Stimulated activated CD4-positive, alpha-beta T cell treated with anti-CD3 and anti-CD28 coated beads, Interleukin-1b, Interleukin-23, amount 100 ng/mL, for 24 hours (primary cell): Measurements from ENCODE around the gene PIGL.
"Not testable (repeated sequence)": the region's sequence is repeated elsewhere in the genome, so short reads cannot be mapped to it uniquely, and the experiment has no call there.

ENCODE experiments used
- DNase-seq, 4 experiments: peaks; one replicate each; pipeline ENCODE4 v3.0.0-alpha.2; 2020; ENCODE audit warnings: low read depth in 4 of 4, low spot score in 1 of 4

PIGL gene

DNA sequence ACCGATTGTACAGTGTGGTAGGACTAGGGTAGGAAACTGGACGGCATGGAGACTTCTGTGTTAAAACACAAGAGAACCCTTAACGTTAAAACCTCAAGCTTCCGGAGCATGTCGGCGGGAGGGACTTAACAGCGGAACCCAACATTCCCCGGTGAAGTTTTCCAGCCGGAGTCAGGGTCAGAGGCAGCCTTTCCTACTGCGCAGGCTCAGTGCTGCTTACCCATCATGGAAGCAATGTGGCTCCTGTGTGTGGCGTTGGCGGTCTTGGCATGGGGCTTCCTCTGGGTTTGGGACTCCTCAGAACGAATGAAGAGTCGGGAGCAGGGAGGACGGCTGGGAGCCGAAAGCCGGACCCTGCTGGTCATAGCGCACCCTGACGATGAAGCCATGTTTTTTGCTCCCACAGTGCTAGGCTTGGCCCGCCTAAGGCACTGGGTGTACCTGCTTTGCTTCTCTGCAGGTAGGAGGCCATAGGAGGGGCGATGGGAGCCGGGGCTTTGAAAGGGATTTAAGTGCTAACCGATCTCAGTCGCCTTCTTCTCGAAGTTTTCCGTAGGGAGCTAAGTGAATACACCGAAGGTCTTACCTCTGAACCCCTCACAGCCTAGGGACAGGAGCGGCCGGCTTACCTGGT, at the start of gene PIGL:
PIGL (plus strand) TSS at position 209 of the 634 bp plus-strand sequence; CDS start at position 226, 17 bp downstream.
- peak; percentile 65 to 87 (median 82) for DNase-seq

DNA sequence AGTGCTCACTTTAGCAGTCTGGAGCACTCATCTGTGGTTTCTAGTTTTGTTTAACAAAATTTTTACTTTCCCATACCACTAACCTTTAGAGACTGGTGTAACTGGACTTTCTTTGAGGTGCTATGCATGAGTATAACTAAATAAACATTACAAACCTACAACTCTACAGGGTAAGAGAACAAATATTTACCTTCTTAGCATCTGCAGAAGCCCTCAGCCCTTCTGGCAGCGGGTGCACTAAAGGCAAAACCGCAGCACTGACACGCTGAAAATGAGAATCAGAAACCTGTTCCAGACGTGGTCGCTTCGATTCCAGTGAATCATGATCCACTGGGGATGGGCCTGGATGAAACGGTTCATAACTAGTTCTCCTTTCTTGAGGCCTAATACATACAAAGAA, 45.4 kb upstream of the PIGL start:
- no peak for DNase-seq

DNA sequence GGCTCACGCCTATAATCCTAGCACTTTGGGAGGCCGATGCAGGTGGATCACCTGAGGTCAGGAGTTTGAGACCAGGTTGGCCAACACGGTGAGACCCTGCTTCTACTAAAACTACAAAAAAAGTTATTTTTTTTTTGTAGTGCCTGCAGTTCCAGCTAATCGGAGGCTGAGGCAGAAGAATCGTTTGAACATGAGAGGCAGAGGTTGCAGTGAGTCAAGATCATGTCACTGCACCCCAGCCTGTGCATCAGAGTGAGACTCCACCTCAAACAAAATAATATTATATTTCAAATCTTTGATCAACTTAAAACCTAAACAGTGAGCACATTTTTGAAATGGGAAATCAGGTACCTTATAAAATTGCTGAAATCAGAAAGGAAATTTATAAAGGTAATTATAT, 38.2 kb upstream of the PIGL start:
- no peak for DNase-seq

DNA sequence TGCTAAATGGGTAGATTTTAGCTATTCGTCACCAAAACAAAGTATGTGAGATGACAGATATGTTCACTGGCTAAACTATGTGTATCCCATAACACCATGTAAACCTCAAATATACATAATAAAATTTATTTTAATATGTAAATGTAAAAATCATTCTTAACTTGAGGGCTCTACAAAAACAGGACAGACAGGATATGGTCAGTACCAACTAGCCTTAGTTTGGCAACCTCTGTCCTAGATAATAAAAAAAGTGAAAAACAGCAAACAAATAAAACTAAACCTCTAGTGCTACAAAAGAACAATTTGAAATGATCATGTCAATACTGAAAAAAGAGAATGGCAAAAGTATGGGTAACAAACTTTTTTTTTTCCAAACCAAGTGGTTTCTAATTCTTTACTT, 35.4 kb upstream of the PIGL start:
- DNase-seq = no peak

DNA sequence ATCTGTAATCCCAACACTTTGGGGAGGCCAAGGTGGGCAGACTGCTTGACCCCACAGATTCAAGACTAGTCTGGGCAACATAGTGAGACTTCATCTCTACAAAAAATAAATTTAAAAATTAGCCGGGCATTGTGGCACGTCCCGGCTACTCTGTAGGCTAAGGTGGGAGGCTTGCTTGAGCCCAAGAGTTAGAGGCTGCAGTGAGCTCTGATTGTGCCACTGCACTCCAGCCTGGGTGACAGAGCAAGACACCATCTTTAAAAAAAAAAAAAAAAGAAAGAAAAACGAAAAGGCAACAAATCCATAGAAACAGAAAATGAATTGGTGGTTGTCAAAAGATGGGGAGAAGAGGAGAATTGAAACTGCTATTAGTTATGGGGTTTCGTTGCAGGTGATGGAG, 29.4 kb upstream of the PIGL start:
- DNase-seq = no peak

DNA sequence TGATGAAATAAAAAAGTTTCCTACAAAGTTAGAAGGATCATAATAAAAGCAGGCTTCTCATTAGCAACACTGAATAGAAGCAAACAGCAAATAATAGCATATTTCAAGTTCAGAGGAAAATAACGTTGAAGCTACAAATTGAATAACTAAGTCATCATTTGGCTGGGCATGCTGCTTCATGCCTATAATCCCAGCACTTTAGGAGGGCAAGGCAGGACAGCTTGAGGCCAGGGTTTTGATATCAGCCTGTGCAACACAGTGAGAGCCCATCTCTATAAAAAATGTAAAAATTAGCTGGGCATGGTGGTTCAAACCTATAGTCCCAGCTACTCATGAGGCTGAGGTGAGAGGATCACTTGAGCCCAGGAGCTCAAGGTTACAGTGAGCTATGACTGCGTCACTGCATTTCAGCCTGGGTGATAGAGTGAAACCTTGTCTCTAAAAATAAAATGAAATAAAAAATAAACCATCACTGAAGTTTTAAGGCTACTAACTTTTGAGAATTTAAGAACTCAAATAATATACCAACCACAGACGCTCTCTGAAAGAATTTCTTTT, 27.1 kb upstream of the PIGL start:
- DNase-seq = no peak

DNA sequence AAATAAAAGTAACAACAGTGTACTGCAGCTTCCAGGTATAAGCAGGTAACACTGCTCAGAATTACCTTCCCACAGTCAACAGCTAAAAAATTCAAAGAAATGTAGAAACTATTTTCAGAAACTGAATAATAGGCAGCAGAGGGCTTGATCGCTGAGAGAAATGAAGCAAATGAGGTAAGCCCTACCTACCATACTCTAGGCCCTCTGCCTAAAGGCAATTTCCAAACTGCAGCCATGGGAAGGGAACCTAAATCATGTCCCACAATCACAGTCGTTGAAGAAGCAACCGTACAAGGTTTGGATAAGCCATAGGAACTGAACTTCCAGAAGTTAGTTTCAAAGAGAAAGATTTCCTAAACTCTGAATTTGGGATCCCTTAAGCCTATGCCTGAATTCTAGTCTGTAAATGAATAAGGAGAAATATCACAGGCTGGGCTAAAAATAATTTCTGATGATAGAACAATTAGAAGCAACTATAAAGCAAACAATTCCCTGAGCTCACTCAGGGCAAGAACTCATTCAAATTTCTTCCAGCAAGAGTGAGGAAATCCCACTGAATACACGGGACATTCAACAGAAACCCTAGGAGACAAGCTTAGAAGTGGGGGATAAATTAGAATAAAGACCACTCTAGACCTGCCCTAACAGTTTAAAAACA, 26.2 kb upstream of the PIGL start:
- no peak for DNase-seq

DNA sequence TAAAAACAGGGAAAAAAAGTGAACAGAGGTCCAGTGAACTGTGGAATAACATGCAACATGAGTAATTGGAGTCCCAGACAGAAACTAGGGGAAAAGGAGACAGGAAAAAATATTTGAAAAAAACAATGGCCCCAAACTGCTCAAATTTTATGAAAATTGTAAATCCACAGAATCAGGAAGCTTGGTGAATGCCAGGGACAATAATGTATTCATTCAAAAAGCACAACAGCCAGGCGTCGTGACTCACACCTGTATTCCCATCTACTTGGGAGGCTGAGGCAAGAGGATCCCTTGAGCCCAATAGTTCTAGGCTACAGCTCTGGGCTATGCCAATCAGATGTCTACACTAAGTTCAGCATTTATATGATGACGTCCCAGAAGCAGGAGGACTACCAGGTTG, 25.4 kb upstream of the PIGL start:
- DNase-seq = no peak

DNA sequence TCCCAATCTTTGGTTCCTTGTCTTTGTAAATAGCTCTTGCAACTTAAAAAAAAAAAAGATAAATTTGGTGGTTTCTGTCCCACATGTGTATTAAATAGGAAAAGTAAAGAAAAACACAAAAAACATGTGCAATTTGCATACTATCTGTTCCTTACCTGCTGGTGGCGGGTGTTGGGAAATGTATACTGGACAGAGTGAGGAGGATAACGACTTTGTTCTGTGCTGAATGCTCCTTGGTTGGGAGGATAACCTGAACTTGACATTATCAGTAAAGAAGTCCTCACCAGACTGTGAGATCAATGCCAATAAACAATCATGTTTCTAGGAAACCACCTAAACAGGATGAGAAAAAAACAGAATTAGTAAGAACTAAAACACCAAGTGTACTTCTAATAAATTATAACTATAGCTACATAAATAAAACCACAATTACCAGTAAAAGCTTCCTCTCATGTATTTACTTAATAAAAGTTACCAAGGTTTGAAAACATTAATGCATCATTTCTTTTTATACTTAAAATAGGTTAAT, 22.6 kb upstream of the PIGL start:
- DNase-seq = not testable (repeated sequence)

DNA sequence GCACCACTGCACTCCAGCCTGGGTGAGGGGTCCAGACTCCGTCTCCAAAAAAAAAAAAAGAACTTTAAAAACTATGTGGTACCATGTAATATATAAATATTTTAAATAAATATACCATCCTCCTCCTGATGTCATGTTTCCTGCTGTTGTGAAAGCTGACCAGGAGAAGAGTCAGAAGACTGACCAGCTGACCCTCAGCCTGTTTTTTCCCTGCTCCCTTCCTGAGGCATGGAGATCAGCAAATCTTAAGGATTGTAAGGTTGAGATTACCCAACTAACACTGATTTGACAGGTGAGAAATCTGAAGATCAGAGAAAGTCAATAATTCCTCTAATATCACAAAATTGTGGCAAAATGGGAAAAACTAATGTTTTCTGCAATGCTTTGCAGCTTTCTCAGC, 19.7 kb upstream of the PIGL start:
- no peak for DNase-seq

DNA sequence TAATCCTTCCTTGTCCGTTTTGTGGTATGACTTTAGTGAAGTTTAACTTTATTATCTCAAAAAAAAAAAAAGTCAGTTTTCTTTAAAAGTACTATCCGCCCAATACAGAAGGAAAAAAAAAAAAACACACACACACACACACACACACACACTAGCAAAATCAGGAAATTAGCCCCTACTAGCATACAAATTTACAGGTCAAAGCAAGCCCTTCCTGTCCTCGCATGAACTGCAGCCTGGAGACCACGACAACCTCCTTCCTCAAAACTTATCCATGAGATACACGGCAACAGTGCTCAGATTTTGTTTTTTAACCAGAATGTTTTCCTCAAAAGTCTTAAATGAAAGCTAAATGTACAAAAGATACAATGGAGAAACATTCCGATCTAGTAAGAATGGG, 17.9 kb upstream of the PIGL start:
- no peak for DNase-seq

DNA sequence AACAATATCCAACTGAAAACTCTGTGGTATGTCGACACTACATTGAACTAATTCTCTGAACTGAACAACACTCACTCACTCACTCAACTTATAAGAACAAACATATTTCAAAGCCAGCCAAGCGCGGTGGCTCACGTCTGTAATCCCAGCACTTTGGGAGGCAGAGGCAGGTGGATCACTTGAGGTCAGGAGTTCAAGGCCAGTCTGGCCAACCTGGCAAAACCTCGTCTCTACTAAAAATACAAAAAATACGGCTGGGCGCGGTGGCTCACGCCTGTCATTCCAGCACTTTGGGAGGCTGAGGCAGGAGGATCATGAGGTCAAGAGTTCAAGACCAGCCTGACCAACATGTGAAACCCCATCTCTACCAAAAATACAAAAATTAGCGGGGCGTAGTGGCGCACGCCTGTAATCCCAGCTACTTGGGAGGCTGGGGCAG, 15.3 kb upstream of the PIGL start:
- DNase-seq = not testable (repeated sequence)

DNA sequence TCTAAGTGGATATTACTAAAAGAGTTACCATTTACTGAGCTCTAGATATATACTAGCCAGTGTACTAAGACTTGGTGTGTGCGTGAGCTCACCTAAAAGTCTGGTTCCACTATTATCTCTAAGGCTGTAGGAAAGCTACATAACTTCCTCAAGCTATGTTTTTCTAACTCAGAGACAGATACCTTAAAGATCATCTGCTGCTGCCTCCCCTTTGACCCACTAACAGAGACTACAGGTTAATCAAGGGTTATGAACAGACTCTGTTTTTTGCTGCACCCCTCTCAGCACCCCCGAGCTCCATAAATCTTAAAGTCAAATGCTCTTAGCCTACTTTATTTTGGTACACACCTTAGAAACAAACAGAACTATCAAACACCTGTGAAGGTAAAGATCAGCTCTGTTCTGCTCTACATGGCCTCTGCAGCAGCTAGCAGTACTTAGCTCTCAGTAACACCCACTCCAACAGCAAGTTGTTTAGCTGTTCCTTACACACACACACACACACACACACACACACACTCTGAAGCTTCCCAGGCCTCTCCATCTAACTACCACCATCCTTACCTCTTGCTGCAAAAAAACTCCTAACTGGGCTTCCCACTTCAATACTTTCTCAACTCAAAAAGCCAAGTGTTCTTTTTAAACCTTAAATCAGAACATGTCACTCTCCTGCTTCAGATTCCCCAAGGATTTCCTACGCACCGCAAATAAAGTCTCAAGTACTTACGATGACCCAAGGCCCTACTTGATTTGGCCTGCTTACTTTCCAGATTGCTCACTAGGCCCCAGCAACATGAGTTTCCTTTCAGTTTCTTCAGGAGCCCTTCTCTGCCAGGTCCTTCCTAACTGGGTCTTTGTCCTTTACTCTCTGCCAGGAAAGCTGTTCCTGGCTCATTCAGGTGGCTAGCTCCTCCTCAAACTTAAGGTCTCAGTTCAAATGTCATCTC, 14.2 kb upstream of the PIGL start:
- DNase-seq = not testable (repeated sequence)

DNA sequence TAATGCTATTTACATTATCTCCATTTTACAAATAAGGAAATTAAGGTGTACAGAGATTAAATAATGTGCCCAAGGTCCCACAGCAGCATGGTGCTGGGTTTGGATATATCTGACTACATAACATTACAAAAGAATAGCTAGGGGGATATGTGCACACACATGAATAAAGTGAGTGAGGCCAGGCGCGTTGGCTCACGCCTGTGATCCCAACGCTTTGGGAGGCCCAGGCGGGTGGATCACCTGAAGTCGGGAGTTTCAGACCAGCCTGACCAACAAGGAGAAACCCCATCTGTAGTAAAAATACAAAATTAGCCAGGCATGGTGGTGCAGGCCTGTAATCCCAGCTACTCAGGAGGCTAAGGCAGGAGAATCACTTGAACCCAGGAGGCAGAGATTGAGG, 12.2 kb upstream of the PIGL start:
- not testable (repeated sequence) for DNase-seq

DNA sequence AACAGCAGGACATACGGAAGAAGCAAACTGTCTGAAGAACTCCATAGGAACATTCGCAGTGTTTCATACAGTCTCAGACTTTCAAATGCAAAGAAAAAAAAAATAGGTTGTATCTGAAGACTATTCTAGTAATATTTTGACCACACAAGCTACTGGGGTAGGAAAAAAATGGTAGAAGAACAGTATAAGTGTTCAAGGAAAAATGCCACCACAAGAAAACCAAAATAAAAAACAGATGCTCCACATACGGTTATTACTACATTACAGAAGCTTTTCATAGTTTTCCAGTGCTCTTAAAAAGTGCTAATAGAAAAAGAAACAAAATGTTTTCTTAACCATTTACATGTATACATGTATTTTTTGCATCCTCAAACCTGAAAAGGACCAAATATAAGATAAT, 5.4 kb upstream of the PIGL start:
- DNase-seq = no peak

DNA sequence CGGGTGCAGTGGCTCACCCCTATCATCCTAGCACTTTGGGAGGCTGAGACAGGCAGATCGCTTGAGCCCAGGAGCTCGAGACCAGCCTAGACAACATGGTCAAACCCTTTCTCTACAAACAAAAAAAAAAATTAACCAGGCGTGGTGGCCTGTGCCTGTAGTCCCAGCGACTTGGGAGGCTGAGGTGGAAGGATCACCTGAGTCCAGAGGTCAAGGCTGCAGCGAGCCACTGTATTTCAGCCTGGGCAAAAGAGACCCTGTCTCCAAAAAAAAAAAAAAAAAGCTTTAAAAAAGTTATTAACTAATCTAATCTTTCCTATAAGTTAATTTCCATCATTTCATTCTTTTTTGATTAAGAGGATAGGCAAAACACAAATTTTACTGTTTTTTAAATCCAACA, 4.2 kb upstream of the PIGL start:
- no peak for DNase-seq

DNA sequence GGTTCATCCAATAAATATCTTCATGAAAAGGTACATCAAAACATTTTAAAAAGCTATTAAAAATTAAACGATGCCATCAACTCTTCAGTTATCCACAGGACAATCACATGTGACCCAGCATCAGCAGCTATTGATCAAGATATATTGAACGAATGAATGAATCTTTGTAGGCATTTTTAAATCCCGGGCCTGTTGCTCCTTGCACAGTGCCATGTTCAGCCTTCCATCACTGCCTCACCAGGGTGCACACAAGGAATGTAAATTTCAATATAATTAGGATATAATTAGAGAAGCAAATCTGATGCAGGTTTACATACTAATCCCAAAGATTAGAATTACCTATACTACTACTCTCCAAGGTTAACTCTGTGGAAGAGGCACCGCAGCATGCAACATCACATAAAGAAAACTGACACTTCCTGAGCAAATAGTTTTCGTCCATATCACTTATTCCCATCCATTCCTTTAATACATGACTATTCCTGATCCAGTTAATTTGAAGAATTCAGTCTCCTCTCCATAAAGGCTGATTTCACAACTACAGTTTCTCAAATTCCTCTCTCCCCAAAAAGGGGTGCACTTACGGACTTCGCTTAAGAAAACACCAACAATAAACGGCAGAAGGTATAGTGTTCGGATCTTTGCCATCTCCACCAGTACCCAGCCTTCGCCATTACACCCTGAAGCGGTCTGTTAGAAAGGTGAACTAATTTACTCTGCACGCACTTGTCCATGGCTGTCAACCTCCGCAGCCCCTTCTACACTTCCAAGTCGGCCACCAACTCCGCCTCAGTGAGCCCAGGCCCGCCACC, 2.6 kb upstream of the PIGL start:
- no peak for DNase-seq

DNA sequence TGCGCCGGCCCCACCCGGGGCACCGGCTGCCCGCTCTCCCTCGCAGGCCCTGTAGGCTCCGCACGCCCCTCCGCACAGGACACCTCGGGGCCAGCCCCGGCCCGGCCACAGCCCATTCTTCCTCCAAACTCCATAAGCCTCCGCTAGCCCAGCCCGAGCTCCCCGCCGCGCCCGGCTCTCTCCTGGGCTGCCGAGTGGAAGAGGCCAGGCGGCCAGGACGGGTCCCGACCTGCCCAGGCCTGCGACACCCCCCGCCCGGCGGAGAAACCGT, 2.1 kb upstream of the PIGL start:
- DNase-seq = peak in 2 of 4 experiments; percentile 14 to 19

DNA sequence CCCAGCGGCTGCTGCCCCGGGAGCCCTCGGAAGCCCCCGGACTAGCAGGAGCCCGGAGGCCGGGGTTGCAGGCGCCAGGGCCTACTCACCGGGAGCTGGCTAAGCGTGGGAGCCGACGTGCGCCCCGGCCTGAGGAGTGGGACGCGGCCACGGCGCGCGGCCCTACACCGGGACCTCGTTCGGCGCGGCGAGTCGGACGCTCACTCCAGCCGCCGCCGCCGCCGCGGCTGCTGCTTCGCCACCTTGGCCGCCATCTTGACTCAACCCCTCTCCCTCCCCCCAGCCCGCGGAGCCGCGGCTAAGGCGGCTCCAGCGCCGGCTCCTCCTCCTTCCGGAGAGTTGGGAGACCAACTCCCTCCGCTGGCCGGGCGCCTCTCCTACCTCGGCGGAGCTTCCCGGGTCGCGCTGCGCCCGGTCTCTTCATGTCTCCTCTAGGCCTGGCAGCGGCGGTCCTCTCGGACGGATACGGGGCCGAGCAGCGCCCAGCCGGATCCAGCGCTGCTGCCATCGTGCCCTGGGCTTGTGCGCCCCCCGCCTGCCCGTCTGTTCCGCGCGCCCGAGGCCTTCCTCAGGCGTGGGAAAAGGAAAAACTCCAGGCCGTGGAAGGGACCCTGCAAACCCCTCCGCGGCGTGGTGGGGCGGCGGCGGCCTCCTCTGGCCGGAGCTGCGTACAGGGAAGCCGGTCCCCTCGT, 1.6 kb upstream of the PIGL start, which contains the start of gene NCOR1:
NCOR1 (minus strand) TSS at position 262 of the 692 bp plus-strand sequence. CDS start 20,965 bp downstream, outside the sequence.
- DNase-seq = peak; percentile 66 to 85 (median 78)

DNA sequence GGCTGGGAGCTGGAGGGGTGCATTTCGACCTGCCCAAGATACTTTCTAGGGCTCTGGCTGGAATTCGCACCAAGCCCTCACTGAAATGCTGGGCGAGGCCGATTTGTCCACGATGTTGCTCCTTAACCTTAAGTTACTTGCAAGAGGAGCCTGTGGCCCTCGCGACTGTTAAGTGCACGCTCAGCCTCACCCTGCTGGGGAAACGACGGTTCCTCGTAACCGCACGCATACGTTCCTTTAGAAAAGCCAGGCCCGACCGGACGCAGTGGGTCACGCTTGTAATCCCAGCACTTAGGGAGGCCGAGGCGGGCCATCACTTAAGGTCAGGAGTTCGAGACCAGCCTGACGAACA, 1.1 kb upstream of the PIGL start:
- peak in 2 of 4 experiments; percentile 11 for DNase-seq
